Measurements from ENCODE around the gene CPZ.

The CPZ gene

GRCh38 chr4:8639777-8640720, 47.5 kb downstream of the CPZ start:
- DNase-seq (ENCODE audit: low read depth) = no peak

GRCh38 chr4:8640816-8641215, 48.3 kb downstream of the CPZ start:
- no peak for DNase-seq (ENCODE audit: low read depth)

DNA sequence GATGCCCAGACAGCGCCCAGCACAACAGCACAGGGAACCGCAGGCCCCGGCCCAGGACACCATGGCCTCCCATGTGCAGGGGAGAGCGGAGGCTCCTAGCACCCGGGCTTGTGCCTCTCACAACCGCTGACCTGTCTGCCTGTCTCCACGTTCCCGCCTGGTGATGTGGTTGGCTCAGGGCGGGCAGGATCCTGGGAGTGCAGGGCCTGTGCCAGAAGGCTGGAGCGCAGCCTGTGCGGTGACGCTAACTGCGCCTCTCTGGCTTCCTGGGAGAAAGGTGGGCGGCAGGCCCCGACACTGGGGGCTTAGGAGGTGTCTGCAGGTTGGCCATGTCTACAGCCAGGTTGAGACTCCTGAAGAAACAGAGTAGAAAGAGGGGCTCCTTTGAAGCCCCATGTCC, 48.7 kb downstream of the CPZ start:
- no peak for DNase-seq (ENCODE audit: low read depth)

- DNase-seq (ENCODE audit: low read depth) = no peak
Observed at GRCh38 chr4:8641931-8642650, 49.5 kb downstream of the CPZ start.

- DNase-seq (ENCODE audit: low read depth) = no peak
Observed at GRCh38 chr4:8642651-8643321, 50.2 kb downstream of the CPZ start.

DNA sequence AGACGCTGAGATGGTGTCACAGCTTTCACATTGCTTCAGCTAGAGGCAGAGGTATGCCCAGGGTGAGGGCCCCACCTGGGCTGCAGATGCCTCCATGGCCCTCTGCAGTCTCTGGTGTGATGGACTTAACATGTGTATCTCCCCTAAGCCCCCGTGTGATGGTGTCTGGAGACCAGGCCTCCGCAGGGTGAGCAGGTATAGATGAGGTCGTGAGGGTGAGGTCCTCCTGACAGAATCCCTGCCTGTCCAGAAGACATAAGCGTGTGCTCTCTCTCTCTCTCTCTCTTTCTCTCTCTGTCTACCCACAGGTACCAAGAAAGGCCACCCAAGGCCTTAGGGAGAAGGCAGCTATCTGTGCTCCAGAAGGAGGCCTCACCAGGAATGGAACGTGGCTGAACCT, 50.9 kb downstream of the CPZ start:
- DNase-seq (ENCODE audit: low read depth) = no peak

GRCh38 chr4:8643986-8644385, 51.4 kb downstream of the CPZ start:
- no peak for DNase-seq (ENCODE audit: low read depth)

DNA sequence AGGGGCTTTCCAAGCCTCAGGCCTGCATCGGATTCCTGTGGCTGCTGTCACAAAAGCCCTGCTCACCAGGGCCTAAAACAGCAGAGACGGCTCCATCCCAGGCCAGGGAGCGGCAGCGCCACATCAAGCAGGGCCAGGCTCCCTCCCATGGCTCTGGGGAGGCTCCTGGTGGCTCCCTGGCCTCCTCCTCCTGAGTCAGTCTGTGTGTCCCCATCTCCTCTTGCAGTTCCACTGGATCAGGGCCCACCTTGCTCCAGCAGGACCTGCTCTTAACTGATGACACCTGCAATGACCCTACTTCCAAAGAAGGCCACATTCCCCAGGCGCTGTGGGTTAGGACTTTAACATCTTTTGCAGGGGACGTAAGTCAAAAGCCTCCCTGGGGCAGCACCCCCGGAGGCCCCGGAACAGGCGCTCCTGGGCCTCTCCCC, 51.9 kb downstream of the CPZ start:
- DNase-seq (ENCODE audit: low read depth) = no peak

GRCh38 chr4:8644966-8645752, 52.6 kb downstream of the CPZ start:
- no peak for DNase-seq (ENCODE audit: low read depth)

GRCh38 chr4:8645753-8646124, 53.2 kb downstream of the CPZ start:
- DNase-seq (ENCODE audit: low read depth) = no peak

DNA sequence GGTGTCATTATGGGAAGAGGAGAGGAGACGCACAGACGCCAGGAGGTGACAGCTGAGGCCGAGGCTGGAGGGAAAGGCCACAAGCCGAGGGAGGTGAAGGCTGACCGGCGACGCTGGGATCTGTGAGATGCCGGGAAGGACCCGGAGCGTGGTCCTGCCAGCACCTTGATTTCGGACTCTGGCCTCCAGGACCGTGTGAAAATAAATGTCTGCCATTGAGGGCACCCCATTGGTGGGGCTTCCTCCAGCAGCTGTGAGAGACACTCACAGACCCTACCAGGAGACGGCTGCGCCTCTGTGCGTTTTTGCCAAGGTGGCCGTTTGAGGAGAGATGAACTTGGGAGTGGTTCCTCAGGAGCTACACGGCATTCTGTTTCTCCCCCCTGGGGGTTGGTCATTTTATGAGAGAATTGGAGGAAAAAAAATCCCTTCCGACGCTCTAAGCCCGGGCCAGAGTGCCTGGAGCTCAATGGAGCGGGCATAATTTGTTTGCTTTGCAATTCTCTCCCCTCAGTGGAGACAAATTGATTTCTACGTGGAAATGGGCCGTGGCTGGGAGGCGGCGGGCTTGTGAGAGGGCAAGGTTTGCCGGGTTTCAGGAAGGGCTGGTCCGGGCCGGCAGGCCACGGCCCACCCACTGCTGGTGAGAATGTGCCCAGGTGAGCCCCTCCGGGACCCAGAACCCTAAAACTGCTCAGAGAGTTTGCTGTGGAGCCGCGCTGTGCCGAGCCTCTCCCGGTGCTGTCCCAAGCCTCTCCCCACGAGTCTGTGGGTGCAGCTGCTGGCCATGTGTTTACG, 53.9 kb downstream of the CPZ start:
- DNase-seq (ENCODE audit: low read depth) = no peak

DNA sequence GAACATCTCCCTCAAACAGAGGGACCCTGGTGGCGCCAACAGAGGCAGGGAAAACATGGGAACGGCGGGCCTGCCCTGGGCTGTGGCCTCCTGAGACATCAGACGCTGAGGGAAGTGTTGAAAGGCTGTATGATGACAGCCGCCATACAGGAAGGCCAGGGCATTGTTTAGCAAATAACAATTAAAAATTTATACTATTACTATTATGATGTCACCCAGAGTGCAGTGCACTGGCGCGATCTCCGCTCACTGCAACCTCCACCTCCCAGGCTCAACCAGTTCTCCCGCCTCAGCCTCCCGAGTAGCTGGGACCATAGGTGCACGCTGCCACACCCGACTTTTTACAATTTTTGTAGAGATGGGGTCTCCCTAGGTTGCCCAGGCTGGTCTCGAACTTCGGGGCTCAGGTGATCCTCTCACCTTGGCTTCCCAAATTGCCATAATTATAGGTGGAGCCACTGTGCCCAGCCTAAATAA, 54.6 kb downstream of the CPZ start:
- DNase-seq (ENCODE audit: low read depth) = no peak

DNA sequence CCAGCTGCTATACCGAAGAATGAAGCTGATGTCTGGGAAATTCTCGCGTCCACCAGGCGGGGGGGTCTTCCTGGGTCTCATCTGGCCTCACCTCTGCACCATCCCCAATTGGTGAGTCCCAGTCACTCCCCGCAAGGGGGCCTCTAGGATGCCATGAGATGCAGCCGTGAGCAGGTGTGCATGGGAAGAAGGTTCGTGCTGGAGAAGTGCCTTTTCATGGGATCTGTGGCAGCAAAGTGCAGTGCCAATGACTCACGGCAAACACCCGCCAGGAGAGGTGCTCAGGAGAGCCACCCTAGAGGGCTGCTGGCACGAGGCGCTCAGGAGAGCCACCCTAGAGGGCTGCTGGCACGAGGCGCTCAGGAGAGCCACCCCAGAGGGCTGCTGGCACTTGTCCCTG, 55.1 kb downstream of the CPZ start:
- no peak for DNase-seq (ENCODE audit: low read depth)

DNA sequence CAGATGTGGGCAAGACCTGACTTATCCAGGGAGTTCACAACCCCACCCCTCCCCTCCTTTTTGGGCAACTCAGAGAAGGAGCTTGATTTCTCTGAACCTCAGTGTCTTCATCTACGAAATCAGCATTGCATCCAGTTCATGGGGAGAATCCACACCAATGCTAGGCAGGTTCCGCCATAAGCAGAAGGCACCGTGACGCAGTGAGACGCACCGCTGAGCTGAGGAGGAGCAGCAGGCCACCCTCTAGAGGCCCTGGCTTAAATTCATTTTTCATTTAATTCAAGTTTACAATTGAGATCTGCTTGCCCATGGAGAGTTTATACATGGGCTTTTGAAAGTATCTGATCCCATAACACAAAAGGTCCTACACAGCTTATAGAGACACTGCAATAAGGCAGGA, 55.7 kb downstream of the CPZ start:
- DNase-seq (ENCODE audit: low read depth) = no peak

- no peak for DNase-seq (ENCODE audit: low read depth)
Observed at GRCh38 chr4:8648816-8649630, 56.5 kb downstream of the CPZ start.

DNA sequence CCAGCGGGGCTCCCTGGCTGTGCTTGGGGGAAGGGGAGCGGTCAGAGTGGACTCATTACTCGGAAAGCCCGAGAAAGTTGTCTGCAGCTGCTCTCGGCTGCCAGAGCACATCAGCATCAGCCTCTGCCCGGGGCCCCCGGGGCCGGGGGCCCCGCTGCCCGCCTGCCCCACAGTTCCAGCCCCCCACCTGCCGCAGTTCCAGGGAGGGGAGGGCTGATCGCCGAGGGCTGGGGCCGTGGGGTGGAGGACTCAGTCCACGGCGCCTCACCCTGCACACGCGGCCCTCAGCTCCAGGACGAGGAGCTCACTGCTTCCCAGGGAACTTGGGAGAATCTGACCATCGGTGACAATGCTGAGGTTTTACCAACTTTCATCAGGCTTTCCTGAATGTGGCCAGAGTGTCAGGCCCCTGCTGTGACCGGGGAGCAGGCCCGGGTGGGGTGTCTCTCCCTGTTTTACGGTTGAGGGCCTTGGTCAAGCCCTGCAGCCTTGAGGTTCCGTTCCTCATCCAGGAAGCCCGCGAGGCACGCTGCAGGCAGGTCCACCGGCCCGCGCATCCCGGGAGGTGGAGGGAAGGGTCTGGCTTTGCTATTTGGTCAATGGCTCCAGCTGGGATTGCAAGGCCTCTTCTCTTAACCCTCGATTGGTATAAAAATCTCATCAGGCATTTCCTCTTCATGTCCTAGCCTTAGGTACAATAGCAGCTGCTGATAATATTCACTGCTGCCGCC, 57.2 kb downstream of the CPZ start:
- no peak for DNase-seq (ENCODE audit: low read depth)

DNA sequence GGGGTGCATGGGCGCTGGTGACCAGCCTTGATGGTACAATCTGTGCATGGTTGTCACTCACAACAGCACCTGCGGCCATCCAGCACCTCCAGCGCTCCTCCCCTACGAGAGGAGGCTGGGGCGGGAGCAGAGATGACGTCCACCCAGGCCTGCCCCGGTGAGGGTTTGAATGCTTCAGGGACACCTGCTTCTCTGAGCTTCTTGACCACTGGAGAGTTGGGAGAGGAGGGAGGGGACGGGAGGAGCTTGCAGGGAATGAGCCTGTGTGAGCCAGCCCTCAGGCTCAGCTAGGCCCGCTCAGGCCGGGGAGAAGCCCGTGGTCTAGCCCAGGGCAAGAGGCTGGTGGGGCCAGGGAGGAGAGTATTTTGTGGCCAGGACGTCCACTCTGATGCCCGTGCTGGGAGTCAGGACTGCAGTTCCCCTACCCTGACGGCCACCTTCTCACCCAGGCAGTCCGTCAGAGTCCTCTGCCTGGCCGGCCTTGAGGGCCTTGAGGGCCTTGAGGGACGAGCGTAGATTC, 59.2 kb downstream of the CPZ start:
- no peak for DNase-seq (ENCODE audit: low read depth)

DNA sequence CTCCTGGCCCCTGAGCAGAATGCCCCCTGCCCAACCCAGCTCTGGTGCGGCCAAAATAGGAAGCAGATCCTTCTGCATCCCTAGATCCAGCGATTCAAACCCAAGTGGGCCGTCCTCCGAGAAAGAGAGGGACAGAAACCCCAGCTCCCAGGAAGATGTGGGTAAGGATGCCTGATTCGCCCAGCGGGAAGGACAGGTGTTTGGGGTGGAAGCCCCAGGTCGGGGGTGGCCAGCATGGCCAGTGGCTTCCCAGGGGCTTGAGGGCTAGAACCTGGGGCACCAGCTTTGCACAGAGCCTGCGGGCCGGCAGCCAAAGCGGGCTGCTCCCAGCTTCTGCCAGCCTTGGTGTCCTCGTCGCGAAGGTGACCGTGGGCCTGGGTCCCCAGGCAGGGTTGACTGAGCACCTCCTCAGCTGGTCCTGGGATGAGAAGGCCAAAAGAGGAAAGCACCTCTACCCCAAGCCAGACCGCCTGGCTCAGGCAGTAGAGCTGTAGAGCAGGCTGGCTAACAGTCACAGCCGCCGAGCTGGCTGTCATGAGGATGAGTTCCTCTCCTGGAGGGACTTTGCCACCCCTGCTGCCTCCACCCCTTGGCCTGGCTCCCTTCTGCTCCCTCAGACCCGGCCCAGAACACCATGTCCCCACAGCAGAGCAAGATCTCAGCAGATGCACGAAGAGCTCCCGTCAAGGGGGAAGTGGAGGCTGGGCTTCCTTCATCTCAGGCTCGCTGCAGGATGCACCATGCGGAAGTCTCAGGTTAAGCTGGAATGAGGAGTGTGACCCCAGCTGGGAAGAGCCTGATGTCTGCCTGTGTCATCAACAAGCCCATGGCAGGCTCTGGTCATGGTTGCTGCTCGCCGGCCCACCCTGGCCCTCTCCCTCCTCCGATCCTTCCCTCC, 59.9 kb downstream of the CPZ start:
- DNase-seq (ENCODE audit: low read depth) = no peak
